HG03439 (cell line): ENCODE results near the gene MMP1.

Experiments
- ATAC-seq: cut with Tn5 transposase; IDR thresholded peaks from one replicate; pipeline ENCODE4 v1.9.1; 2021; ENCODE audit warnings: mild to moderate bottlenecking, moderate library complexity; ENCODE audit not compliant: unreplicated experiment

The MMP1 gene

DNA sequence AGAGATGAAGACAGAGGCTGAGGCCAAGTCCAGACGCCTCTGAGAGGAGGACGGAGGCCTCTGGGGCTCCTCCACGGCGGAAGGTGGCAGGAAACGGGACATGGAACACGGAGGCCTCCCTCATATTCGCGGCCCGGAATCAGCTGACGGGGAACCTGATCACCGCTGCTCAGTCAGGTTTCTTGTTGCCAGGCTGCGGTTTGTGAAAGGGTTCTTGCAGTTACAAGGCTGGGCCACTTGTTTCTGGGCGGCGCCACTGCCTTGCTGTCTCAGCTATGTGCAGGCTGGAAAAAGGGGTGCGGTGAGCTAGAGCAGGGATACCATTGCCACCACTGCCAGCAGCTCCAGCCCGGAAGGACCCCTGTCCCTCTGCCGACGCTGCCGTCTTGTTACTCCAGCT, 10.0 kb upstream of the MMP1 start:
- ATAC-seq, result no peak

DNA sequence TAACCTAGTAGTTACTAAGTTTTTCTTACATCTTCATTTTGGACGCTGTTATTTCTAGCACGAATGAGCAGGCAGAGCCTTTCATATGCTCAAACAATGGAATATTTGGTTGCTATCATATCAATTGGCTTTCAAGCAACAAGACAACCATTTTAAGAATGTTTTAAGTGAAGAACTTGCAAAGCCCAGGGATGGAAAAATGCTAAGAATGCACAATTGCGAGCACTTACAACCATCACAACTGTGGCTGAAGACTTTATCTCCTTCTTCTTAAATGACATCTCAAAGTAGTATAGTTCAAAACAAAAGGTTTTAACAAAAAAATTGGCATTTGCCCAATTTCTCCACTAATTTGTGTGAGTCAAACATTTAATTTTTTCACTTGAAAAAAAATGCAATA, 8.3 kb upstream of the MMP1 start:
- no peak for ATAC-seq

DNA sequence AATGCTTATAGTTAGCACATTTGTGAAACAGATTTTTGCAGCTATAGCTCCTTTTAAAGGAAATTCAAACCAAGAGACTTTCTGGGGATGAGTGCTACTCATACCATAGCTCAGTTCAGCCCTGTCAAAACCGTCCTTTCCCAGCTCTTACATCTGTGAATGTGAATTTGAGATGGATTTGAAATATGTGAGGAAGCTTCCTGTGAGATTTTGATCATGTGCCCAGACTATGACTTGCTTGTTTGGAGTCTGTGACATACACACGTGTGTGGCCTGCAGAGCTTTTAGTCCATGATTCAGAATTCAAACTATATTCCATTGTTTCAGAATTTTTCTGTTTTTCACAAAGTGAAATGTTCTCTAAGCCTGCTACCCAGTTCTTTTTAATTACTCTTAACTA, 4.4 kb upstream of the MMP1 start:
- ATAC-seq, result no peak

DNA sequence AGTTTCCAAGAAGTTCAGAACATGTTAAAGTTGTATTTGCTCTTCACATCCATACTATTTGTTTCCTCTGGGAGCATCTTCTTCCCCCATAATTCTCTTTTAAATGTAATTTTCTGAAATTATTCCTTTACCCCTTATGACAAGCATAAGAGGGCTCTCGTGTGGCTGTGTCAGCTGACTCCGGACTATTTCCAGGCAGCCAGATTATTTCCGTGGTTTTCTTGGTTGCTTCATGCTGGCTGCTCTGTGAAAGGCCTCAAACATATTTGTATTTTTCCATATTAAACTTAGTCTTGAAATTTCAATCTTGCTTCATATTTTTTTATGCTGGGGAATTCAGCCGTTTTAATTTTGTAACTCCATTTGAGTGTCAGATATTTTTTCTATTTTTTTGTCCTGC, 2.8 kb upstream of the MMP1 start:
- ATAC-seq, result no peak

DNA sequence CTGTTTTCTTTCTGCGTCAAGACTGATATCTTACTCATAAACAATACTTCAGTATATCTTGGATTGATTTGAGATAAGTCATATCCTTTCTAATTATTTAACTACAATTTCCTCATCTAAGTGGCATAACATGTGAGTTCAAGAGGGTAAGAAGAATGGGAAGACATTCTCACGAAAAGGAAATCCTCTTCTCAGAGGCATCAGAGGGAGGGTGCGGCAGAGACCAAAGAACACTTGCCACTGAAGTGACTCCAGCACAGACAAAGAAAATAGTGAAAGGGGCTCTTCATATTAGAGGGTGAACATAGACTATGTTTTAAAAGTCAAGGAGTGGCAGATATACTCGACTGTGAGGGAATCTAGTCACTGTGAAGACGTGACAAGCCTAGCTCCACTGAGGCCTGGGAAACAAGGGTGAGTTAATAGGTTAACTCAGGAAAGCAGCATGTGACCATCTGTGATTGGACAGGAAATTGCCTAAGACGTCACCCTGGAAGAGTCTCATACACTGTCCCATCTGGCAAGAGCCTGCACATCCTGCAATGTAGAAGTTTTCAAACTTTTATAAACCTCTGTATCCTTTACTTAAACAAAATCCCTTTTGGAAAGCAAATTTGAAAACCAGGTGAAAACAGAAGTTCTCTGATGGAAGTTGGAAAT, 1.9 kb upstream of the MMP1 start:
- ATAC-seq, result no peak

DNA sequence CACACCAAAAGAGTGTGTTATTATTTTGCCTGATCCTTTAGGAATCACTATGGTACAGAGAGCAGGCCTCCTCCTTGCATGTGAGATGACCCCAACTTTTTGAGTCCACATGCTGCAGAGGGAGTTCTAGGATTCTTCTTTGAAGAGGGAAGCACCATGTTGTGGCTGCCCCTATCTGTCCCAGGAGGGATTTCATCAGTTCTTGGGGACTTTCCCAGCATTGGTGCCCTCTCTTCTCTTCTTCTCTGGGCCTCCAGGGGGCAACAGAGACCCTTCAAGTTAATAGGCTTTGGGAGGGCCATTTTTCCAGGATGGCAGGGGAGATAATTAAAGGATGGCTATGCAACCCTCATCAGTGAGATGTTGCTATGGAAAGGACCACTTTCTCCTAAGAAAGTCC, 3.6 kb downstream of the MMP1 start:
- ATAC-seq, result peak; percentile 84

DNA sequence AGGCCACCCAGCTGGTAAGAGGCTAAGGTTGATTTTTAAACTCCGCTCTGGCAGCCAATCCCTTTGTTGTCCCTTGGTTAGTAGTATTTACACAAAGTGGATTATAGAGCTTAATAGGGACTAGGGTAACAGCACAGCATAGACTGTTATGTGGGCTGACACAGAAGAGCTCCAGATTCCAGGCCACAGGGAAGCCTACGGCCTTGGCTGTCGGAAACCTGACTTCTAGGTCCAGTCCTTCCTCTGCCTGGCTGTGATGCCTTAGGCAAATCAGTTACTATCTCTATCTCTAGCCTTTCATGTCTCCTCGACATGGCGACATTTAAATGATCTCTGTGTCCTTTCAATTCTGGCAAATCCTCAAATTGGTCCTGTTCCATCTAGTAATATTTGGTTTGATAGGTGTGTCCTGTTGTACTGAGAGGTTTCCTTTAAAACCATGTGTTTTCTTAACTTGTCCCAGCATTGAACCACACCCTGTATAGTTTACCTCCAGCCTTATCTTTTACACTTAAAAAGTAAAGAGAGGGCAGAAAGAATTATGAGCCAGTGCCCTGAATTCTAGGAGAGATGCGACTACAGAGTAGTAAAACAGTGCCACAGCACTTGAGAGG, 4.2 kb downstream of the MMP1 start:
- no peak for ATAC-seq

DNA sequence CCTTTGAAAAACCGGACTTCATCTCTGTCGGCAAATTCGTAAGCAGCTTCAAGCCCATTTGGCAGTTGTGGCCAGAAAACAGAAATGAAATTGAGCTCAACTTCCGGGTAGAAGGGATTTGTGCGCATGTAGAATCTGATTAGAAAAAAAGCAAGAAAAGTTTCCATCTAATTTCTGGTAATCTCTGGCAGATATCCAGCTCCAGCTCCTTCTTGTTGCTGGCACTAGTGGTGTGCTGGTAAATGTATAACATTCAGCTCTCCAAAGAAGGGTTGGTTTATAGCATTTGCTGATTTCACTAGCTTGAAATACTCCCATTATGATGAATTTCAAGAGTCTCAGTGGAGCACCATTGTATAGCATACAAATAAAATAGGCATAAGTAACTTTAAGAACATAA, 5.4 kb downstream of the MMP1 start:
- ATAC-seq, result no peak

DNA sequence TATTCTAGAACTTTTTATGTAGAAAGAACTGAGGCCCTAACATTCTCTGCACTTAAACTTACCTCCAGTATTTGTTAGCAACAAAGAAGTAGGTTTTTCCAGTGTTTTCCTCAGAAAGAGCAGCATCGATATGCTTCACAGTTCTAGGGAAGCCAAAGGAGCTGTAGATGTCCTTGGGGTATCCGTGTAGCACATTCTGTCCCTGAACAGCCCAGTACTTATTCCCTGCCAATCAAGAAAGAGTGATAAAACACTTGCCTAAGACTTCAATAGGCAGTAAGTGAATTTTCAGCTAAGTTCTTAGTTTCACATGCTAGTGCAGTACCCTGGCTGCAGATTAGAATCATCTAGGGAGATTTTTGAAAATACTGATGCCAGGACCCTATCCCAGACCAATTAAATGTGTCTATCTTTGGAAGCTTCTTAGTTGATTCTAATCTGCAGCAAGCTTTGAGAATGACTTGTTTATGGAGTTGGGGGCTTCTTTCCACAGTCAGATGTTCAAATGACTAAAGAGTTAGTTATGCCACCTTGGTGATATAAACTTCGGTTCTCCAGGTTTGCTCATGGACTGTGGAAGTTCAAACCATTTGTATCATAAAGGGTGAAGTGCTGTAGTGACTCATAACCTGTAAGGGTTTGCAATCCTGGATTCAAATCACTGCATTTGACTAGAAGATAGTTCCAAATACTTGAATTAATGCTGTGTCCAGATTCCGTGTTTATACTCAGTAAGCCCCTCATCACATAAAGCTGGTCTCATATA, 6.5 kb downstream of the MMP1 start:
- ATAC-seq, result no peak

DNA sequence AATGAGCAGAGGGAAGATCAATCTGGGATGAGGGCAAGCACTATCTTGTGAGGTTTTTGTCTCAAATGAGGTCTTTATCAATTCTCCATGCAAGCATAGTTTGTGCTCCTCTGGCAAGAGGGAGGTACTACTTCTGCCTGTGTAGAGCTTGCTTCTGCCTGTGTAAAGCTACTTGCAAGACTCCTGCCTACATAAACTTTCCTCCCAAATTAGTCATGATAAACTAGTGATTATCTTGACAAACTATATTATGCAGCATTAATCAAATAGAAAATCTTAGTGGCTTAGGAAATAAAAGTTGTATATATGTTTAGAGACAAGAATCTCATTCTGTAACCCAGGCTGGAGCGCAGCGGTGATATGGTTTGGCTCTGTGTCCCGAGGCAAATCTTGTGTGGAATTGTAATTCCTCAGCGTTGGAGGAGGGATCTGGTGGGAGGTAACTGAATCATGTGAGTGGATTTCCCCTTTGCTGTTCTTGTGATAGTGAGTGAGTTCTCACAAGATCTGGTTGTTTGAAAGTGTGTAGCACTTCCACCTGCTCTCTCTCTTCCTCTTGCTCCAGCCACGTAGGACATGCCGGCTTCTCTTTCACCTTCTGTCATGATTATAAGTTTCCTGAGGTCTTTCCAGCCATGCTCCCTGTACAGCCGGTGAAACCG, 9.5 kb downstream of the MMP1 start:
- ATAC-seq, result no peak

DNA sequence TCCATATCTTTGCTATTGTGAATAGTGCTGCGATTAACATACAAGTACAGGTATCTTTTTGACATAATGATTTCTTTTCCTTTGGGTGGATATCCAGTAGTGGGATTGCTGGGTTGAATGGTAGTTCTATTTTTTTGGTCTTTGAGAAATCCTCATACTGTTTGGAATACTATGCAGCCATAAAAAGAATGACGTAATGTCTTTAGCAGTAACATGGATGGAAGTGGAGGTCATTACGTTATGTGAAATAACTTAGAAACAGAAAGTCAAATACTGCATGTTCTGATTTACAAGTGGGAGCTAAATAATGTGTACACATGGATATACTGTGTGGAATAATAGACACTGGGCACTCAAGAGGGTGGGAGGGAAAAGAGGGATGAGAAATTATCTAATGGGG, 13.6 kb downstream of the MMP1 start:
- no peak for ATAC-seq

DNA sequence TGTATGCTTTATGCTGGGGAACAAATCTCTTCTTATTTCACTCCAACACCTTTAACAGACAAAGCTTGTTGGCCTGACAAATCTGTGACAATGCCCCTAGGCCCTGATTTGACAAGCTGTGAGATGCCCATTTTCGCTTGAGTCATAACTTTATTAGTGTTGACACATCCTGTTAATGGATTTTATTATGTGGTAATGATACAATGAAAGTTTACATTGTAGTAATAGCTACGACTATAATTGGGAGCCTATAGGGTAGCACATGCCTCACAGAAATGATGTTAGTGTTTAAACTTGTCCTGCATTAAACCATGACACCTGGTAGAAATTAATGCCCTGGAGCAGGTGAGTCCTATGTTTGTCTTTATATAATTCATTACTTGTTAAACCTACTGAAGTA, 14.2 kb downstream of the MMP1 start:
- no peak for ATAC-seq

DNA sequence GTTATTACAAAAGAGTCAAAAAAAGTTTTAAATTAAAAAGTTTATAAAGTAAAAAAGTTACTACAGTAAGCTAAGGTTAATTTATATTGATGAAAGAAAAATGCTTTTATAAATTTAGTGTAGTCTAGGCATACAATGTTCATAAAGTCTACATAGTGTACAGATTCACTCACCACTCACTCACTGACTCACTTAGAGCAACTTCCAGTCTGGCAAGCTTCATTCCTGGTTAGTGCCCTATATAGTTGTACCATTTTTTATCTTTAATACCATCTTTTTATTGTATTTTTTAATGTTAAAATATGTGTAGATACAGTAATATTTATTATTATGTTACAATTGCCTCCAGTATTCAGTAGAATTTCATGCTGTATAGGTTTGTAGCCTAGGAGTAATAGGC, 14.9 kb downstream of the MMP1 start:
- no peak for ATAC-seq

DNA sequence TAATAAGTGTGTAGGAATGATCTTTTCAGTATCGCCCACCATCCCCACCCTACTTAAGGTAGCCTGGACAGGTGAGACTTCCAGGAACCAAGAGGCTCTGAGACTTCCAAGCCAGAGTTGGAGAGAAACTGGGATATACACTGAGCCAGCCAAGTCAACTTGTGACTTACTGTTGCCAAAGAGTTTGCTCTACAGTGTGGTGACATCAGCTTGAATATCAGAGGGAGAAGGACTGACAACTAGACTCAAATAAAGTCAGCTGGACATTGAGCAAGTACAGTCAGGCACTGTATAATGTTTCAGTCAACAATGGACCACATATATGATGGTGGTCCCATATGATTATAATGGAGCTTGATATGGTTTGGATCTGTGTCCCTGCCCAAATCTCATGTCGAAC, 16.3 kb downstream of the MMP1 start:
- no peak for ATAC-seq

DNA sequence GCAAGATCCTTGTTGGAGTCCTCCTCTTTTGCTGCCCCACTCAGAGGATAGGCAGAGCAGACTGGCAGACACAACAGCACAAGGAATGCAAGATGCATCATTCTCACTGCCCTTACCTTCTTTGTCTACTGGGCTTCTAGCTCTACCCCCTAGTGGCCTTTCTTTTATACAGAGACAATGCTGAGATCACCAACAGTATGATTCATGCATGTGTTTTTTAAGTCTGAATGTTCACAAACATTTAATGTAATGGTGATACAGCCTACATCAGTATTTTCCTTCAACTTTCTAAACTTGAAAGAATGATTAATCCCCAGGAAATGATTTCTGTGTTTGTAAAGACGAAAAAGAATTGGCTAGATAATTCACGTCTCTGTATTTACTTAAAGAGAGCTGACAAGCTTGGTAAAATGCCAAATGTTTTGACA, 17.5 kb downstream of the MMP1 start, which contains the start of gene MMP10:
TSS of gene MMP10 (minus strand) at position 138 of the 428 bp plus-strand sequence. CDS start at position 101, 37 bp downstream.
- no peak for ATAC-seq

DNA sequence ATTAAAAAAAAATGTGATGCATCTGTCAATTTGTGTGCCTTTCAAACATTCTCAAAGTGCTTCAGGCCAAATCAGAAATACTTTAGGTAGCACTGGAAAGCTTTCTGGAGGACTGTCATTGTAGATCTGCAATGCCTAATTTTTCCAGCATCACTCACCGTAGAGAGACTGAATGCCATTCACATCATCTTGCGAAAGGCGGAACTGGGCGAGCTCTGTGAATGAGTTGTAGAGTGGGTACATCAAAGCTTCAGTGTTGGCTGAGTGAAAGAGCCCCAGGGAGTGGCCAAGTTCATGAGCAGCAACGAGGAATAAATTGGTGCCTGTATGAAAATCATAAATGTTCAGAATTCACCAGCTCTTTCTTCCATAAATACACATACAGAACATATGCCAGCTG, 21.5 kb downstream of the MMP1 start:
- no peak for ATAC-seq

DNA sequence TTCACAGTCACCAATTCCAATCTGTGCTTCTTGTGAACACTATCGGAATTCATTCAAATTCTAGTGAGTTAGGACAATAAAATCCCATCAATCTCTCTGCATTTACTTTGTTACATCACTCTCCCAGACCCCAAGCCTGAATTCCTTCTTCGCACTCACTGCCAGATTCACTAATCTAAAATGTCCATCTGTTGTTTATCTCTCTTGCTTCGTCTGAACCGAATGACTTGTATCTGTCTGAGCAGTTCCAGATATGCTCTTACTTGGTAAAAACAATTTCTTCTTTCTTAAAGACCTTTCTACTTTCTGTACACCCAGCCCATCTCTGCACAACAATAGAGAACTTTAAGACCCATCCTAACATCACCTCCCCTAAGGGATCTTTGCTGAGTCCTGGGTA, 24.6 kb downstream of the MMP1 start:
- ATAC-seq, result no peak

DNA sequence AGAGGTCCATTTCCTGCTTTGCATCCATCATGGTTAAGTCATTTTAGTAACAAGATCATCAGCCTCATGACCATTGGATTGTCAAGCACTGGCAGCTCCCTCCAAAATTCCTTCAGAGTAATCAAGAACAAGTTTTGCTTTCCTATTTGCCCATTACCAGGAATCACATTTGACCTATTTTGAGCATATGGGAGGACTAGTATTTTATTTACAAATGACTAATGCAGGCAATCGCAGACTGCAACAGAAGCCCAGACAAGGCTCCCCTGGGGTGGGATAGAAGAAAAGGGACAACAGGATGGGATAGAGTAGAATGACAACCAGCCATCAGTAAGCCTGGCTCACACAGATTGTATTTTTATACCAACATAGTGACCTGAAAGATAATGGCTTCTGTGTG, 26.6 kb downstream of the MMP1 start:
- no peak for ATAC-seq

DNA sequence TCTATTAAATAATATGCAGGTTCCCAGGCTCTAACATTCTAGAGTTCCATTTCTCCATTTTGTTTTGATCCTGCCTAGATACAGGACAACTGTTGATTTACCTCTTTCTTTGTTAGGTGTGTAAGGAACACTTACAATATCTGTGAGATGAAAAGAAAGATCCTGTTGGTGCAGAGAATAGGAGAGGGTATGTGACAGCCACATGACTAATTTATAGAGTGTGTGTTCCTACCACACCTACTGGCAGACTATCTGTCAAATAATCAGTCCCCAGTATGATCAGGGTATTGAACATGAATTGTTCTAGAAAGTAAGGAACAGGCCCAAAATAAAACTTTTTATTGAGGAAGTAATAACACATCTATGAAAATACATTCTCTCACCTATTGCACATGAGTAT, 27.8 kb downstream of the MMP1 start:
- ATAC-seq, result no peak

DNA sequence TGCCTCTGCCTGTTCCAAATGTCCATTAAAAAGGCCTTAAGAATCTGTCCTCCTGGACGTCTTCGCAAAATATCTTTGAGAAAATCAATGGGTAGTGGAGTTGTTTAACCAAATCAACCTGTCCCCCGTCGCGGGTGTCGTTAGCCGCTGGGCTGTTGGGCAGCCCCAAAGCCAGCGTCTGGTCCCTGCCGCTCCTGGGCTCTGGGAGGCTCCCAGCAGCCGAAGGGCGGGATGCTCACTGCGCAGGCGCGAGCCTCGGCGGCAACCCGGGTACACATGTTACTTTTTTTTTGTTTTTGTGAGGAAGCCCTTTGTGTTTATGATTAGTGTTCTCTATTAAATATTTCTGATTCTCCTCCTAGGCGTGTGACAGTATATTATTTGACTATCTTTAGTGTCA, 30.2 kb downstream of the MMP1 start:
- no peak for ATAC-seq

DNA sequence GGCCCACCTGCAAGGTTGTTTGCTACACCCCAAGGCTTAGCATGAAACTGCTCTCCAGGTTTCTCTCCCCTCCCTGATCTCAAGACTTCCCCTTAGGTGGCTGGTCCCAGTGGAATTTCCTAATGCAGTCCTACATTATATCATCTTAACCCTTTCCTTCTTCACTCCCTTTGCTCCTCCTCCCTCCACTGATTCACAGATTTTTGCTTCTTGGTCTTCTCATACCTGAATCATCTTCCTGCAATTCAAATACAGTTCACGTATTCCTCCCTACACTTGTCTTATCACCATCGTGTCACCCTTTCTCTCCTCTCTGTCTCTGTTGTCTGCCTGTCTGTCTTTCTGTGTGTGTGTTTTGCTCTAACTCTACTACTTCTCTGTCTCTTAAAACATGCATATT, 34.5 kb downstream of the MMP1 start:
- ATAC-seq, result no peak

DNA sequence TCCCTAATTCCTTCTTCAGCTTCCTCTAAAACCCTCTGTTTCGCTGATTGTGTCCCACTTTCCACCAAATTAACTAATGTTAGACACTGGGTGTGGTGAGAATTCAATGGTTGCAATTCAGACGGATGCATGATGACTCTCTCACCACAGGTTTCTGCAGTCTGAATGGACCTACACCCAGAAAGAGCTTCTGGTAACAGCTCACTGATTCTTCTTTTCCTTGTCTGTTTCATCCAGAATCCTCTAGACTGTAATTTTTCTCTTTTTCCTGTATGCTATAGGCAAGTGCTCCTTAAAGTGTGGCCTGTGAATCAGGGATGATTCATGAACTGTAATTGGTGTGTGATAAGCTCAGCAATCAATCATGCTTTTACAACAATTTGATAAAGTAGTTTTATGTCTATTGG, 35.6 kb downstream of the MMP1 start:
- ATAC-seq, result no peak
